ENCODE data around the gene TRABD2B.

TRABD2B gene

GRCh38 chr1:47906009-47906432, 91.2 kb downstream of the TRABD2B start:
- no peak overlapping the region for H3K27ac ChIP-seq
- H3K4me3 ChIP-seq, result no peak overlapping the region
- no peak overlapping the region for H3K9ac ChIP-seq
- no peaks in the 10 kb centered on the region for H3K4me1 ChIP-seq
- TF ChIP-seq Cebpa-rat (IDR thresholded peaks at IDR 0.05), result no peak
- no peaks in the 10 kb centered on the region; a peak in 1 of 22 replicates for H4K20me1 ChIP-seq
- H3K4me2 ChIP-seq, result no peak overlapping the region
- no peaks in the 10 kb centered on the region for H3K27me3 ChIP-seq
- H3K36me3 ChIP-seq, result no peaks in the 10 kb centered on the region
- no peaks in the 10 kb centered on the region for H3K9me3 ChIP-seq (replicated peaks in 1 of 11)

DNA sequence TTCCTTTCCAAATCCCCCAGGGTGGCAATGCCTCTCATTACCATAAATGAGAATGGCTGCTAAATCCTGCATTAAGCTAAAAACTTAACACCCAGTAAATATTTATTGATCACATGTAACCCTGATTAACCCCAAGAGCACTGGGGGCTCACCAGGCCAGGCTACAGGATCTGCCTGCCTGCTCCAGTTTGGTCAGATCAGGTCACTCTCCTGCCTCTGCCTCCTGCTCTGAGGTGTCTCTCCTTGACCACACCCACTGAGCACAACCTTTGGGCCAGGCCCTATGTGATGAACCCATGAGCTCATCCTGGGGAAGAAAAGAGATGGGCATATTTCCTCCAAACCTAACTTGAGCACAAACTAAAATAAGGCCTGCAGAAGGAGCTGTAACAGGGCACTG, 93.5 kb downstream of the TRABD2B start:
- H3K36me3 ChIP-seq, result no peaks in the 10 kb centered on the region
- no peak overlapping the region for H3K4me3 ChIP-seq
- no peak for TF ChIP-seq Cebpa-rat (IDR thresholded peaks at IDR 0.05)
- no peaks in the 10 kb centered on the region for H3K4me1 ChIP-seq
- H3K4me2 ChIP-seq, result no peak overlapping the region
- no peak overlapping the region for H3K27ac ChIP-seq
- H4K20me1 ChIP-seq, result no peaks in the 10 kb centered on the region; a peak in 1 of 22 replicates
- no peaks in the 10 kb centered on the region for H3K27me3 ChIP-seq
- no peaks in the 10 kb centered on the region for H3K9me3 ChIP-seq (replicated peaks in 1 of 11)
- H3K9ac ChIP-seq, result no peak overlapping the region

DNA sequence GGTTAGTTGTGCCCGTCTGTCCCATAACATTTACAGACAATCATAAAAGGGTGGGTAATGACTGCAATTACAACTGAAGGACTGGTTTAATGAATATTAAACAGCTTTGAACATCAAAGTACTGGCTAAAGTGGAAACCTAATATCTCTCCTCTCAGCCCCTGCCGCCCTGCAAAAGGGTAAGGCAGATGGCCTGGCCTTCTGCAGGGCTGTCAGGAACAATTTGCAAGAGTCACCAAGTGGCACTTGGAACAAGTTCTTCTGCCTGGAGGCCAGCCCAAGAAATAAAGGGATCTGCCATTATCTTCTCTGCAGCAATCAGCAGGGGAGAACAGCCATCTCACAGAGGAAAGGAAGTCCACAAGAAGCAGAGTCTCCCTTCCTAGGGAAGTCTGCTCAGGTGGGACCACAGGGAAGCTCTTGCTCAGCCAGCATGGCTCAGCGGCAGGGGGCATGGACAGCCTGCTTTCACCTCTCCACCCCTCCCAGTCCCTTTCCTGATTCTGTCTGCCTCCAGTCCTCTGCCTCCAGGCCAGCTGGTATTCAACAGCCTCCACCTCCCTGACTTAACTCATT, 96.1 kb downstream of the TRABD2B start:
- no peaks in the 10 kb centered on the region for H3K4me1 ChIP-seq
- no peak for TF ChIP-seq Cebpa-rat (IDR thresholded peaks at IDR 0.05)
- no peak overlapping the region for H3K27ac ChIP-seq
- no peaks in the 10 kb centered on the region for H3K36me3 ChIP-seq
- no peaks in the 10 kb centered on the region for H3K27me3 ChIP-seq
- H3K4me3 ChIP-seq, result no peak overlapping the region
- H3K9me3 ChIP-seq (replicated peaks in 1 of 11), result no peaks in the 10 kb centered on the region
- H3K4me2 ChIP-seq, result no peak overlapping the region
- no peak overlapping the region for H3K9ac ChIP-seq
- no peaks in the 10 kb centered on the region; a peak in 1 of 22 replicates for H4K20me1 ChIP-seq

DNA sequence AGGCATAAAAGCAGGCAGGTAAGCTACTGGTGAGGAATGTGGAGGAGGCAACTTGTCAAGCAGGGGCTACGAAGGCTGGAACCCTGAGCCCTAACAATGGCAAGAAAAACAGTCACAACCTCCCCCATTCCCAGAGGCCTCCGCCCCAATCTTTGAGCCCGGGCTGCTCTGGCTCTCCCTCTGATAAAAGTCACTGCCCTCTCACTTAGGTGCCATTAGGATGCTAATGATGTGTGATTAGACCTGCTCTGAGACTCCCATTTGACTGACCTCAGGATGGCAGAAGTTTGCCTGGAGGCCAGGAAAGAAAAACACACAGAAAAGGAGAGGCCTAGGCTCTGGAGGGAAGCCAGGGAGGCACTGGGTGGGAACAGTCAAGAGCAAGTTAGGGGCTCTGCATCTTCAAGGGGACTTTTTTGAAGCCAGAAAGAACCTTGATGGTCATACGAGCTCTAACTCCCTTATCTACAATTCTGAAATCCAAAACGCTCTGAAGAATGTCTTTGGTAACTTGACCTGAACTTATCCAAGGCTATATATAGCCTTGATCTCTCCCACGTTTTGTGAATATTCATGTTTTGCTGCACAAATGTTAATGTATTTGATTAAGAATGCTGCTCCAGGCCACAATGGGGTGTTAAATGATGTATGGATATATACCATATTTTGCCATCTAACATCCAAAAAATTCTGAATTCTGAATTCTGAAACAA, 98.9 kb downstream of the TRABD2B start:
- Histone ChIP-seq H3K9me3 (replicated peaks in 1 of 11) (no peaks in the 10 kb centered on the region), H3K27ac (no peak overlapping the region), H3K4me2 (no peak overlapping the region), H4K20me1 (no peaks in the 10 kb centered on the region), H3K36me3 (no peaks in the 10 kb centered on the region), H3K27me3 (no peaks in the 10 kb centered on the region), H3K4me1 (peaks cover 0 to 15% (median 2%) of the 10 kb centered on the region in 10 experiments; a peak in 7 of 20 replicates), H3K9ac (no peak overlapping the region), H3K4me3 (no peak overlapping the region)
- TF ChIP-seq Cebpa-rat (IDR thresholded peaks at IDR 0.05), result no peak

DNA sequence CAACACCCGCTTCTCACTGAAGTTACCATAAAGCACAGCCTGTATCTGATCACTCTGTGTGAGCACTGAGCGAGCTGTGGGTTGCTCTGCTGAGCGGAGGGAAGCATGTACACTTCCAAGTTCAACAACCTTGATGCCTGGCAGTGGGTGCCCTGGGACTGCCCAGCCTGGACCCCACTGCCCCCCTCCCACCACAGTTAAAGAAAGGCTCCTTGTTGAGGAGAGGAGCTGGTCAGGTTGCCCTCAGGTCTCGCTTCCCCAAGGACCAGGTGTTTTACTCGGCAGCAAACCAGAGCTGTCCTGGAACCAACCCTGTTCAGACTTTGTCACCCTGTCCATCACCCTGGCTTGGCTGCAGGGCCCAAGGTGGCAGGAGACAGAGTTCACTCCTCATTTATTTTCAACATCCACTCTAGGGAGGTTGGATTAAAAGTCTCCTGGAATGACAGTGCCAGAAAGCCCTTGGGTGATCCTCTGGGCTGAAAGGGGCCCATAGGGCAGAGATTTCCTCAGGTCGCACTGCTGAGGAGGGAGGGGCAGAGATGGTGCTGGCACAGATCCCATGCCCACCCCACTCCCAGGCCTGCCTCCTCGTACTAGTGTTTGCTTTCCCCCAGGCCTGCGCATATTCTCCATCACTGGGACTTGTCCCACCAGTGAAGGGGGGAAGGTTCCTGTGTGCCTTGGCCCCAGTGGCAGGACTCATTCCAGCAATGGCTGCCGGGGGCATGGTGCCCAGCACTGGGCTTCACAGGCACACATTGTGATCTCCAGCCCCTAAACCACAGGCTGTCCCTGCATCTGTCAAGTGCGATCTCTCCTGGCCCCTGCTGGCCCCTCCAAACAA, 101.7 kb downstream of the TRABD2B start:
- no peak for TF ChIP-seq Cebpa-rat (IDR thresholded peaks at IDR 0.05)
- Histone ChIP-seq H3K27me3 (no peaks in the 10 kb centered on the region), H3K4me2 (peak overlapping the region in 4 of 11 experiments; percentile 6 to 47 (median 30); a peak in 4 of 22 replicates), H4K20me1 (no peaks in the 10 kb centered on the region), H3K4me1 (peaks cover 0 to 15% (median 2%) of the 10 kb centered on the region in 10 experiments; a peak in 7 of 20 replicates), H3K36me3 (no peaks in the 10 kb centered on the region), H3K9ac (no peak overlapping the region), H3K27ac (no peak overlapping the region), H3K4me3 (no peak overlapping the region), H3K9me3 (replicated peaks in 1 of 11) (no peaks in the 10 kb centered on the region)

- Histone ChIP-seq H3K27me3 (no peaks in the 10 kb centered on the region), H3K9me3 (replicated peaks in 1 of 11) (no peaks in the 10 kb centered on the region), H3K36me3 (no peaks in the 10 kb centered on the region), H3K4me1 (peaks cover 0 to 15% (median 2%) of the 10 kb centered on the region in 10 experiments; a peak in 7 of 20 replicates), H3K27ac (no peak overlapping the region), H3K4me2 (peak overlapping the region in 4 of 11 experiments; percentile 6 to 47 (median 30); a peak in 4 of 22 replicates), H3K4me3 (no peak overlapping the region), H4K20me1 (no peaks in the 10 kb centered on the region), H3K9ac (no peak overlapping the region)
- TF ChIP-seq Cebpa-rat (IDR thresholded peaks at IDR 0.05), result no peak
Measured at GRCh38 chr1:47894410-47895278, 102.5 kb downstream of the TRABD2B start.

DNA sequence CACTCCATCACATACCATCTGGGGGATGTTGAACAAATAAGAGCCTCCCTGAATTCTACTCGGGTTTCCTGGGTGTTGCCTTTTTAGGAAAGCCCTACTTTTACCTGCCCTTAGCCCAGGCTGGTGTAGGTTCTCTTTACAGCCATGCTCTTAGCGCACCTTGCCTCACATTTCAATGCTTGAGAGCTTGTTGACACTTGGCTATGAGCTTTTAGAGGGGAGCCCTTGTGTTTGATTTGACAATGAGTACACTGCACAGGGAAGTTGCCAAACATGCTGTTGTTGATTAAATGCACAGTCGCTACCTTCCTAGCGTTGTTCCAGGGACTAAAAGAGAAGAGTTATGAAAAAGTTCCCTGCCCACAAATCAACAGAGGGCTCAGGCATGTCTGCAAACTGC, 103.8 kb downstream of the TRABD2B start:
- Histone ChIP-seq H3K9me3 (replicated peaks in 1 of 11) (no peaks in the 10 kb centered on the region), H3K4me2 (no peak overlapping the region), H3K36me3 (no peaks in the 10 kb centered on the region), H3K9ac (no peak overlapping the region), H3K27me3 (no peaks in the 10 kb centered on the region), H3K4me1 (peaks cover 0 to 15% (median 2%) of the 10 kb centered on the region in 10 experiments; a peak in 7 of 20 replicates), H4K20me1 (no peaks in the 10 kb centered on the region), H3K4me3 (no peak overlapping the region), H3K27ac (no peak overlapping the region)
- TF ChIP-seq Cebpa-rat (IDR thresholded peaks at IDR 0.05), result no peak

DNA sequence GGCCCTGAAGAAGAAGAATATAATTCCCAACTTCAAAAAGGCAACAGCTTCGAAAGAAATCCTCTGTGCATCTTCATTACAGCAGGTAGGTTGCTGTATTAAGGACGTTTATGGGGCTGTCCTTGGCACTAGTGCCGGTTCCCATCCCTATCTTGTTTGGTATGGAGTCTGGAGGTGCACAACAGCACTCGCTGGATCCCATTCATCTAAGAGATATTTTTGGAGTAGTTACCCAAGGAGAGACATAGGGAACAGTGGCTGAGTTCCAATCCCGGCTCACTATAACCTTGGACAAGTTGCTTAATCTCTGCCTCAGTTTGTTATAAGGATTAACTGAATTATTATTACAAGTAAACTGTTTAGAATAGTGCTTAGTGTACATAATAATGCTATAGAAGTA, 106.4 kb downstream of the TRABD2B start:
- Histone ChIP-seq H3K9me3 (replicated peaks in 1 of 11) (no peaks in the 10 kb centered on the region), H3K27me3 (no peaks in the 10 kb centered on the region), H3K4me3 (no peak overlapping the region), H4K20me1 (no peaks in the 10 kb centered on the region), H3K27ac (no peak overlapping the region), H3K36me3 (no peaks in the 10 kb centered on the region), H3K4me2 (no peak overlapping the region), H3K4me1 (peaks cover 0 to 15% (median 2%) of the 10 kb centered on the region in 10 experiments; a peak in 7 of 20 replicates), H3K9ac (no peak overlapping the region)
- no peak for TF ChIP-seq Cebpa-rat (IDR thresholded peaks at IDR 0.05)

DNA sequence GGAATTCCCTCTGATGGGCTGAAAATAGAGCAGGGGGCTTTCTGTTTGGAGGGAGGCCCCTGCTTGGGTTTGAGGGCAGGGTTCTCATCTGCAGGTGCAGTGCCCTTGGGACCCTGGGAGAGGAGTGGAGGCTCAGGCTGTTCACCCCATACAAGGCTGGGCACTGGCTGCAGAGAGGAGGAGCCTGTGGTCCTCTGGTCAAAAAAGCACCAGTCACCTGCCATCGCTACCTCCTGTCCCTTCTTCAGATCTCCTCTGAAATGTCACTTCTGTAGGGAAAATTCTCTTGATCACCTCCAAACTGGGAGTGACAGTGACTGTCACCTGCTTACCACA, 108.9 kb downstream of the TRABD2B start:
- H3K27me3 ChIP-seq, result no peaks in the 10 kb centered on the region
- no peak overlapping the region for H3K4me2 ChIP-seq
- H3K9me3 ChIP-seq (replicated peaks in 1 of 11), result no peaks in the 10 kb centered on the region

More for the DNA sequence above, 108.9 kb downstream of the TRABD2B start:
- Histone ChIP-seq H3K27ac (no peak overlapping the region), H3K4me1 (no peaks in the 10 kb centered on the region), H3K36me3 (no peaks in the 10 kb centered on the region), H4K20me1 (no peaks in the 10 kb centered on the region), H3K9ac (no peak overlapping the region), H3K4me3 (no peak overlapping the region)
- TF ChIP-seq Cebpa-rat (IDR thresholded peaks at IDR 0.05), result no peak
